GM23248 (cell line): ENCODE results near the gene SF3B5.

Source experiments
- EZH2 ChIP-seq: fragments of 200-600 bp; sonication (generic); IDR thresholded peaks from 2 replicates; pipeline ENCODE4 v1.6.1; 2018; ENCODE audit warnings: antibody characterized with exemption, mild to moderate bottlenecking; ENCODE audit not compliant: insufficient read depth, poor library complexity, severe bottlenecking
- EZH2phosphoT487 ChIP-seq: fragments of 200-600 bp; sonication (generic); IDR thresholded peaks from 2 replicates; pipeline ENCODE4 v1.6.1; 2018; ENCODE audit warnings: antibody characterized with exemption, moderate library complexity, mild to moderate bottlenecking, low read depth; ENCODE audit not compliant: insufficient read depth

- TF ChIP-seq EZH2 (no peak), EZH2phosphoT487 (no peak)
These were observed 31.5 kb downstream of the SF3B5 start for GRCh38 chr6:144063744-144064401.
